Left lung (tissue), 10 donors: ENCODE measurements around the gene FOXQ1. TPM values are rescaled to one million over a fixed set of nuclear protein-coding genes. Genes with fewer than 3 reads are reported as not detected.

Source experiments
- ATAC-seq: fragments of 200-7000 bp; cut with Tn5 transposase; one replicate; pipeline ENCODE4 v1.9.1; 2020; ENCODE audit warnings: moderate library complexity
- DNase-seq, 4 donors: peaks; one replicate each; pipeline ENCODE4 v3.0.0-alpha.2; 2013 to 2020
- H3K27ac ChIP-seq, 2 donors: fragments of 200-600 bp; sonication (generic) in 1 of 2; one replicate each; pipeline versions ENCODE4 v1.5.0 to v1.8.0; 2020 to 2021
- H3K27me3 ChIP-seq, 2 donors: fragments of 200-600 bp; sonication (generic) in 1 of 2; one replicate each; pipeline versions ENCODE4 v1.5.0 to v1.8.0; 2020 to 2021
- H3K36me3 ChIP-seq, 2 donors: fragments of 200-600 bp; sonication (generic) in 1 of 2; one replicate each; pipeline versions ENCODE4 v1.5.0 to v1.8.0; 2020 to 2021
- H3K4me1 ChIP-seq, 2 donors: fragments of 200-600 bp; one replicate each; pipeline ENCODE4 v1.8.0; 2021
- H3K4me3 ChIP-seq, 2 donors: fragments of 200-600 bp; sonication (generic) in 1 of 2; one replicate each; pipeline versions ENCODE4 v1.5.0 to v1.8.0; 2020 to 2021; ENCODE audit warnings: mild to moderate bottlenecking in 1 of 2
- H3K9me3 ChIP-seq, 2 donors: fragments of 200-600 bp; sonication (generic) in 1 of 2; one replicate each; pipeline versions ENCODE4 v1.5.0 to v1.8.0; 2020 to 2021
- intact Hi-C, 2 donors: fragments of 100-400 bp; cut with DNase I; formaldehyde crosslinking; loops; one replicate each; pipeline versions ENCODE4 v1.11.2 to v1.14.2; 2022
- polyA plus RNA-seq, 6 donors: library from polyadenylated mRNA; unstranded; fragments of 120-200 nt; gene quantifications; one replicate each; pipeline ENCODE4 v1.2.1, GENCODE V29; 2013; ENCODE audit not compliant: insufficient read length in 6 of 6
- total RNA-seq, 2 donors: library from RNA; stranded (reverse); fragmentation: NEBNext Ultra II Directional; extraction: Animal tissue kit (Norgen Biotek cat#: 25700); gene quantifications; one replicate each; pipeline ENCODE4 v1.2.1, GENCODE V29; 2021
- TF ChIP-seq, protein P1 (sequence below), 2 donors: fragments of 200-600 bp; sonication (generic) in 1 of 2; IDR thresholded peaks; one replicate each; pipeline versions ENCODE4 v1.5.0 to v1.8.0; 2021; ENCODE audit warnings: antibody characterized with exemption in 2 of 2
- donor health status: DM: no; HTN: yes; CAD: no.
- donor health status: DM: no; HTN: no; CAD: no.

The FOXQ1 gene
- total and polyA plus RNA-seq, 8 donors, result 2.0 to 12.1 (median 3.5) TPM

- no peaks in the 10 kb centered on the region for H3K36me3 ChIP-seq
- TF ChIP-seq, protein P1, sequence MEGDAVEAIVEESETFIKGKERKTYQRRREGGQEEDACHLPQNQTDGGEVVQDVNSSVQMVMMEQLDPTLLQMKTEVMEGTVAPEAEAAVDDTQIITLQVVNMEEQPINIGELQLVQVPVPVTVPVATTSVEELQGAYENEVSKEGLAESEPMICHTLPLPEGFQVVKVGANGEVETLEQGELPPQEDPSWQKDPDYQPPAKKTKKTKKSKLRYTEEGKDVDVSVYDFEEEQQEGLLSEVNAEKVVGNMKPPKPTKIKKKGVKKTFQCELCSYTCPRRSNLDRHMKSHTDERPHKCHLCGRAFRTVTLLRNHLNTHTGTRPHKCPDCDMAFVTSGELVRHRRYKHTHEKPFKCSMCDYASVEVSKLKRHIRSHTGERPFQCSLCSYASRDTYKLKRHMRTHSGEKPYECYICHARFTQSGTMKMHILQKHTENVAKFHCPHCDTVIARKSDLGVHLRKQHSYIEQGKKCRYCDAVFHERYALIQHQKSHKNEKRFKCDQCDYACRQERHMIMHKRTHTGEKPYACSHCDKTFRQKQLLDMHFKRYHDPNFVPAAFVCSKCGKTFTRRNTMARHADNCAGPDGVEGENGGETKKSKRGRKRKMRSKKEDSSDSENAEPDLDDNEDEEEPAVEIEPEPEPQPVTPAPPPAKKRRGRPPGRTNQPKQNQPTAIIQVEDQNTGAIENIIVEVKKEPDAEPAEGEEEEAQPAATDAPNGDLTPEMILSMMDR (IDR thresholded peaks at IDR 0.05), result no peak
- H3K27me3 ChIP-seq, result peaks cover 27 to 96% of the 10 kb centered on the region in 2 donors
- DNase-seq (no peak), ATAC-seq (peak; percentile 11)
- H3K4me3 ChIP-seq, result peak overlapping the region; percentile 34 to 49
- no peaks in the 10 kb centered on the region for H3K9me3 ChIP-seq
- H3K4me1 ChIP-seq, result peaks cover 0 to 43% of the 10 kb centered on the region in 2 donors
- intact Hi-C loops, result no loop called here
- H3K27ac ChIP-seq, result peak overlapping the region; percentile 63 to 77
These were observed 240 bp downstream of the FOXQ1 start for GRCh38 chr6:1312203-1312472.

GRCh38 chr6:1312473-1313367 is 822 bp downstream of the FOXQ1 start:
- intact Hi-C loops, result no loop called here
- Histone ChIP-seq H3K36me3 (no peaks in the 10 kb centered on the region), H3K4me3 (peak overlapping the region; percentile 34 to 49), H3K9me3 (no peaks in the 10 kb centered on the region), H3K4me1 (peaks cover 0 to 43% of the 10 kb centered on the region in 2 donors), H3K27ac (peak overlapping the region; percentile 63 to 77), H3K27me3 (peaks cover 27 to 90% of the 10 kb centered on the region in 2 donors)
- TF ChIP-seq, protein P1 (IDR thresholded peaks at IDR 0.05), result no peak
- ATAC-seq (peak; percentile 2), DNase-seq (peak in 2 of 4 donors; percentile 41 to 83)

- Histone ChIP-seq H3K36me3 (no peaks in the 10 kb centered on the region), H3K27ac (no peak overlapping the region), H3K4me1 (peaks cover 0 to 43% of the 10 kb centered on the region in 2 donors), H3K4me3 (peak overlapping the region in 1 of 2 donors; percentile 49), H3K27me3 (peaks cover 27 to 84% of the 10 kb centered on the region in 2 donors), H3K9me3 (peaks cover 0 to under 1% of the 10 kb centered on the region in 2 donors)
- no peak for ATAC-seq
- no peak for DNase-seq
- TF ChIP-seq, protein P1 (IDR thresholded peaks at IDR 0.05), result no peak
- intact Hi-C loops, result no loop called here
These were observed 1.5 kb downstream of the FOXQ1 start for GRCh38 chr6:1313384-1313766.

DNA sequence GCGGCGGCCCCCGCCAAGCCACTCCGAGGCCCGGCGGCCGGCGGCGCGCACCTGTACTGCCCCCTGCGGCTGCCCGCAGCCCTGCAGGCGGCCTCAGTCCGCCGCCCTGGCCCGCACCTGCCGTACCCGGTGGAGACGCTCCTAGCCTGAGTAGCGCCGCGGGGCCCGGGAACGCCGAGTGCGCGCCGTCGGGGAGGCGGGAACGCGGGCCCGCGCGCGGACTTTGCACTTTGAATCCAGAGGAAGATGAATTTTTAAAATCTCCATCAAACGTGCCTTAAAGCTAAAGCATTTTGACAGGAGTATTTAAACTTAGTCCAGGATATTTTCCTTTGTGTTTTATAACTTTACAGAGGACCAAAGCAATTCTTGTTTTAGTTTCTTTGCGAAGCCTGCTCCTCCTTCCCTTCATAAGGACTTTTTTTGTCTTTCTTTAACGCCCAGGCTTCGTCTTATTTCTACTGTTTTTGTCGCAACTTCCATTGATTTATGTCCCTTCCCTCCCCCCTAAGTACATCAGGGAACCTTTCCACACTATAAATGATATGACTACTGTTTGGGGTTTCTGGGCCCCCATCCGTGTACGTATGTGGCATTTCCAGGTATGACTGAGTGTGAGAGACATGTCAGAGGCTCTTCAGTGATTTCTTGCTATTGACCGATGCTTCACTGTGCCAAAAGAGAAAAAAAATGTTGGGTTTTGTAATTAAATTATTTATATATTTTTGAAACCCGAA is 2.0 kb downstream of the FOXQ1 start:
- ATAC-seq (peak; percentile 64), DNase-seq (peak in 3 of 4 donors; percentile 49 to 87 (median 61))
- peak overlapping the region; percentile 6 to 49 for H3K4me3 ChIP-seq
- intact Hi-C loops, result no loop called here
- peaks cover 0 to 43% of the 10 kb centered on the region in 2 donors for H3K4me1 ChIP-seq
- peaks cover 0 to 2% of the 10 kb centered on the region in 2 donors for H3K9me3 ChIP-seq
- H3K27ac ChIP-seq, result no peak overlapping the region
- H3K27me3 ChIP-seq, result peaks cover 27 to 78% of the 10 kb centered on the region in 2 donors
- no peaks in the 10 kb centered on the region for H3K36me3 ChIP-seq
- TF ChIP-seq, protein P1 (IDR thresholded peaks at IDR 0.05), result peak; percentile 48 to 62

DNA sequence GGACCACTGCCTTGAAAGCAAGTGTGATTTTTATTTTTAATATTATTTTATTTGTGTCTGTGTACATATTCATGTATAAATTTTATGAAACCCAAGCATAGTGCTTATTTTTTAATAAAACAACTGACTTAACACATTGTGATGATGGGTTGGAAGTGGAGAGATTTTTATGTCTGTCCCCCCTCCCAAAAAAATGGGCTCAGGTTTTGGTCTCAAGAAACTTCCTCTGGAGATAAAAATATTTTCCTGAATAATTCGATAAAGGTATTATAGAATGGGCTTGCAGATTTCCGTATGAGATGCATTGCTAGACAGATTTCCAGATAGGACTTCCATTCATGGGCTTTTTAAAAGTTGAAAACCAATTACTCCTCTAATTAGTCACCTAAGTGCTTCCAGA is 2.7 kb downstream of the FOXQ1 start:
- H3K9me3 ChIP-seq, result peaks cover 0 to 2% of the 10 kb centered on the region in 2 donors
- peaks cover 0 to 43% of the 10 kb centered on the region in 2 donors for H3K4me1 ChIP-seq
- no peaks in the 10 kb centered on the region for H3K36me3 ChIP-seq
- intact Hi-C loops, result no loop called here
- H3K4me3 ChIP-seq, result peak overlapping the region in 1 of 2 donors; percentile 49
- DNase-seq (no peak), ATAC-seq (no peak)
- no peak overlapping the region for H3K27ac ChIP-seq
- H3K27me3 ChIP-seq, result peaks cover 27 to 72% of the 10 kb centered on the region in 2 donors
- TF ChIP-seq, protein P1 (IDR thresholded peaks at IDR 0.05), result no peak
